Neural crest cell (in vitro differentiated cells): Measurements from ENCODE around the gene LONP1. TPM values are rescaled to one million over a fixed set of nuclear protein-coding genes. Genes with fewer than 3 reads are reported as not detected.
"Not testable (repeated sequence)": the region's sequence is repeated elsewhere in the genome, so short reads cannot be mapped to it uniquely, and the experiment has no call there.

Source experiments
- DNase-seq: peaks from one replicate; pipeline ENCODE4 v3.0.0; 2021; ENCODE audit warnings: low read depth, mixed read lengths, low spot score
- H3K27ac Mint-ChIP-seq: one replicate; pipeline ENCODE4 v1.8.0; 2021; ENCODE audit warnings: mild to moderate bottlenecking, mixed read lengths; ENCODE audit not compliant: unreplicated experiment
- H3K27me3 Mint-ChIP-seq: 2 replicates; pipeline ENCODE4 v1.8.0; 2021; ENCODE audit warnings: low read depth, mild to moderate bottlenecking, mixed read lengths
- H3K36me3 Mint-ChIP-seq: 2 replicates; pipeline ENCODE4 v1.8.0; 2021; ENCODE audit warnings: low read depth, mild to moderate bottlenecking, mixed read lengths
- H3K4me1 Mint-ChIP-seq: 2 replicates; pipeline ENCODE4 v1.8.0; 2021; ENCODE audit warnings: mixed read lengths
- H3K4me3 Mint-ChIP-seq: one replicate; pipeline ENCODE4 v1.8.0; 2021; ENCODE audit warnings: mild to moderate bottlenecking, mixed read lengths
- H3K9me3 Mint-ChIP-seq: 2 replicates; pipeline ENCODE4 v1.8.0; 2021; ENCODE audit warnings: mixed read lengths
- CTCF ChIP-seq: fragments of 200-600 bp; sonication (generic); conservative IDR thresholded peaks from 2 replicates; pipeline ENCODE4 v1.5.0; 2021; ENCODE audit warnings: antibody characterized with exemption, mild to moderate bottlenecking
- total RNA-seq: library from RNA; stranded (reverse); gene quantifications from 2 replicates; pipeline ENCODE4 v1.2.1, GENCODE V29; 2021

The LONP1 gene
- total RNA-seq, 1 donor from 2014 or later, result 93.2 TPM

GRCh38 chr19:5691822-5692722, 27.9 kb downstream of the LONP1 start:
- peaks cover 22% of the 10 kb centered on the region for H3K4me1 Mint-ChIP-seq
- H3K36me3 Mint-ChIP-seq, result peaks cover 18% of the 10 kb centered on the region
- no peak for TF ChIP-seq CTCF
- peak overlapping the region; percentile 71 for H3K27ac Mint-ChIP-seq
- peaks cover 2% of the 10 kb centered on the region for H3K9me3 Mint-ChIP-seq
- peak overlapping the region; percentile 99 for H3K4me3 Mint-ChIP-seq
- peaks cover 25% of the 10 kb centered on the region for H3K27me3 Mint-ChIP-seq
- DNase-seq, result no peak

- Mint-ChIP-seq H3K36me3 (peaks cover 18% of the 10 kb centered on the region), H3K27ac (peak overlapping the region; percentile 99), H3K4me1 (peaks cover 26% of the 10 kb centered on the region), H3K27me3 (peaks cover 20% of the 10 kb centered on the region), H3K4me3 (peak overlapping the region; percentile 99), H3K9me3 (peaks cover 2% of the 10 kb centered on the region)
- no peak for DNase-seq
- TF ChIP-seq CTCF, result no peak
Observed at GRCh38 chr19:5690955-5691821, 28.8 kb downstream of the LONP1 start.

GRCh38 chr19:5690125-5690954, 29.6 kb downstream of the LONP1 start, which contains the start of gene RPL36:
Gene RPL36, plus strand, starts transcription at chr19:5690295. Its CDS starts 213 bp downstream, at chr19:5690508.
- Mint-ChIP-seq H3K4me3 (peak within 1 kb of the TSS; percentile 99), H3K9me3 (peaks cover 2% of the 10 kb centered on the region), H3K27me3 (peaks cover 20% of the 10 kb centered on the region), H3K4me1 (peaks cover 26% of the 10 kb centered on the region), H3K36me3 (peaks cover 18% of the 10 kb centered on the region), H3K27ac (peak within 1 kb of the TSS; percentile 99)
- peak; percentile 100 for DNase-seq
- TF ChIP-seq CTCF, result peak; percentile 98

GRCh38 chr19:5688262-5688881, 31.6 kb downstream of the LONP1 start:
- Mint-ChIP-seq H3K4me1 (peaks cover 30% of the 10 kb centered on the region), H3K27me3 (peaks cover 18% of the 10 kb centered on the region), H3K36me3 (peaks cover 16% of the 10 kb centered on the region), H3K4me3 (peak overlapping the region; percentile 45)
- H3K9me3 Mint-ChIP-seq, H3K27ac Mint-ChIP-seq, DNase-seq: not testable (repeated sequence)

- H3K4me3 Mint-ChIP-seq, result peak overlapping the region; percentile 86
Observed at GRCh38 chr19:5687360-5688198, 32.4 kb downstream of the LONP1 start.

More at GRCh38 chr19:5687360-5688198, 32.4 kb downstream of the LONP1 start:
- Mint-ChIP-seq H3K27me3 (peaks cover 18% of the 10 kb centered on the region), H3K4me1 (peaks cover 33% of the 10 kb centered on the region), H3K27ac (no peak overlapping the region), H3K36me3 (peaks cover 17% of the 10 kb centered on the region), H3K9me3 (peaks cover 2% of the 10 kb centered on the region)
- DNase-seq, result no peak
- TF ChIP-seq CTCF, result peak; percentile 23
